Brain pericyte (primary cell): ENCODE results near the gene ARID1B.

Experiments
- DNase-seq: peaks from one replicate; pipeline ENCODE4 v3.0.0-alpha.2; 2012; ENCODE audit warnings: low read depth, low spot score

The ARID1B gene

GRCh38 chr6:156904176-156904967 lies 127.2 kb downstream of the ARID1B start:
- no peak for DNase-seq

- DNase-seq = no peak
Observed at GRCh38 chr6:156905801-156906200, 128.6 kb downstream of the ARID1B start.

- no peak for DNase-seq
Observed at GRCh38 chr6:156906451-156906850, 129.3 kb downstream of the ARID1B start.

- no peak for DNase-seq
Observed at GRCh38 chr6:156909212-156910010, 132.2 kb downstream of the ARID1B start.

- no peak for DNase-seq
Observed at GRCh38 chr6:156910011-156910334, 132.8 kb downstream of the ARID1B start.

- no peak for DNase-seq
Observed at GRCh38 chr6:156910938-156911337, 133.8 kb downstream of the ARID1B start.

- no peak for DNase-seq
Observed at GRCh38 chr6:156911581-156911980, 134.4 kb downstream of the ARID1B start.

- no peak for DNase-seq
Observed at GRCh38 chr6:156912431-156912830, 135.3 kb downstream of the ARID1B start.

- no peak for DNase-seq
Observed at GRCh38 chr6:156914181-156914580, 137.0 kb downstream of the ARID1B start.

- DNase-seq = no peak
Observed at GRCh38 chr6:156916130-156916801, 139.1 kb downstream of the ARID1B start.

- DNase-seq = no peak
Observed at GRCh38 chr6:156917213-156917612, 140.0 kb downstream of the ARID1B start.

- no peak for DNase-seq
Observed at GRCh38 chr6:156918647-156919046, 141.5 kb downstream of the ARID1B start.

GRCh38 chr6:156919370-156919769 lies 142.2 kb downstream of the ARID1B start:
- DNase-seq = no peak

- no peak for DNase-seq
Observed at GRCh38 chr6:156919814-156920369, 142.7 kb downstream of the ARID1B start.

GRCh38 chr6:156924246-156924645 lies 147.1 kb downstream of the ARID1B start:
- no peak for DNase-seq

GRCh38 chr6:156925026-156925425 lies 147.8 kb downstream of the ARID1B start:
- DNase-seq = no peak

- DNase-seq = no peak
Observed at GRCh38 chr6:156925718-156926607, 148.8 kb downstream of the ARID1B start.

- no peak for DNase-seq
Observed at GRCh38 chr6:156928126-156928525, 150.9 kb downstream of the ARID1B start.

- DNase-seq = no peak
Observed at GRCh38 chr6:156928972-156929371, 151.8 kb downstream of the ARID1B start.

- DNase-seq = no peak
Observed at GRCh38 chr6:156931283-156931682, 154.1 kb downstream of the ARID1B start.
